GM21825 (cell line): ENCODE results near the gene SLIT1.

Experiments
- ATAC-seq: cut with Tn5 transposase; IDR thresholded peaks from one replicate; pipeline ENCODE4 v1.9.1; 2021; ENCODE audit warnings: mild to moderate bottlenecking, moderate library complexity; ENCODE audit not compliant: unreplicated experiment

The SLIT1 gene

DNA sequence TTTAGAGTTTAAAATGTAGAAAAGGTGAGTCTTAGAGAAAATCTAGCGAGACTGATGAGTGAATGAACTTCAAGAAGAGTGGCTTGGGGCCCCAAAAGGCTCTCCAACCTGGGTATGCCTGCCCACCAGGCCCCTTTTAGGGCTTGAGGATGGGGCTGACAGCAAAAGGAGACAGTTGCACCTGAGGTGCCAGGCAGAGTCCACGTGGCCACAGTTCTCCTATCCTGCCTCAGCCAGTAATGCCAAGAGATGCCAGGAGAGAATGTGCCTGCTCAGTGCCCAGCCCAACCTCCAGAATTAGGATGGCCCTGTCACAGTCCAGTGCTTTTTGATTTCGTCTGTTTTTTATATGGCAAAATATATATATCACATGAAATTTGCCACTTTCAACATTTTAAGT is 156.5 kb downstream of the SLIT1 start:
- no peak for ATAC-seq

DNA sequence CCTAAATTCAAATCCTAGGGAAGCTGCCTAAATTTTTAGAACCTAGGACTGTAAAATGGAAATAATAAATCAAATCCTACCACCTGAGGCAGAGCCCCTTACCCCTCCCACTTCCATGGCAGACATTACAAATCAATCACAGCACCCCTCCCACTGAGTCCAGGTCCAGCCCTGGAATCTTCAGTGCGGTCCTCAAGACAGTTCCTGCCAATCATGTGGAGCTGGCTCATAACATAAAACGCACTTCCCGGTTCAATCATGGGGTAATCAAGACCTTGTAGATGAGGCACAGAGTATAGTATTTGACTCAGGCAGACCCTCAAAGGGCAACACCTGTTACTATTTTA is 157.0 kb downstream of the SLIT1 start:
- no peak for ATAC-seq

DNA sequence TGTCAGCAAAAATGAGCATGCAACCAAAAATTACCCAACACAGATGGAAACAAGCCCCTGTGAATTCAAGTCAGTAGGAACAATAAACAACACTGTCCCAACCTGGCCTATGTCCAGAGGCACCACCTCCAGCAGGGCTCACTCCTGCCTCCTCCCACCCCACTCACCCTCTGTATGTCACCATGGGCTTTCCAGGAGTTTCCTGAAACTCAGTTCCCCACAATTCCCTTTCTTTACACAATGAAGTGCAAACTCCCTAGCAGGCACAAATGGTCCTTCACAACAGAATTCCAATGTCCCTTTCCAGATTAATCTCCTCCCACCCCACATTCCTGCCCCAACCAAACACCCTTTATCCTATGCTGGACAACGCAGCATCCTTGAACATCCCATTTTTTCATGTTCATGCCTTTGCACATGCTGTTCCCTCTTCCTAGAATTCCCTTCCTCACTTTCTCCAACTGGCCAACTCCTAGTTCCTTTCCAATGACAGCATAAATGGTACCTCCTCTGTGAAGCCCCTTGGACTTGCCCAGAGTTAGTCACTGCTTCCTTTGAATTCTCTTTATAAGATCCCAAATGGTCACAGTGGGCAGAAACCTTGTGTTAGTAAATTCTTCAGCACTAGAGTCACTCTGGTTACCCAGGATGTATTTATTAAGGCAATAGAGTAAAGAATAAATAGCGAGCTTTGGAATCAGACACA is 157.5 kb downstream of the SLIT1 start:
- no peak for ATAC-seq

DNA sequence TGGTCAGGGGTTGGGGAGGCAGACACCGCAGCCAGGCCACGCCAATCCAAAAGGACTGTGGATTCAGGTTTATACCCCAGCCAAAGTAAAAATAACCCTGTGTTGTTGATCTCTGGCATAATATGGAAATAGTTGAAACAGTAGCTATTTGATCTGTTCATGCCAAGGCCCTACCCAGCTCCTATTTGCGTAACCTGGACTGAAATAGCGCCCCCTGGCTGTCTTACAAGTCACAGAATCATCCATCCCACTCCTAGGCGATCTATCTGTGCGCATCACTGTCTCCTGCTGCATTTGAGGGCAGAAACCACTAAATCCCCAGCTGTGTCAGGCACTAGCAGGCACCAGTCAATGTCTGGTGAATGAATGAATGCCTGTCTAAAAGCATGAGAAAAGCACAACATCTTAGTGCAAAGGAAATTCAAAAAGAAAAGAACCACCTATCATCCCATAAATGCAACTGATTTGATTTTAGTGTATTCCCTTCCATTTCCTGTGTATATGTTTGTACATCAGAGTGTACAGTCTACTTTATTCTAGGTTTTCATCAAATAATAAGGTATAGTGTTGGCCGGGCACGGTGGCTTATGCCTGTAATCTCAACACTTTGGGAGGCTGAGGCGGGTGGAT is 160.0 kb downstream of the SLIT1 start:
- no peak for ATAC-seq

DNA sequence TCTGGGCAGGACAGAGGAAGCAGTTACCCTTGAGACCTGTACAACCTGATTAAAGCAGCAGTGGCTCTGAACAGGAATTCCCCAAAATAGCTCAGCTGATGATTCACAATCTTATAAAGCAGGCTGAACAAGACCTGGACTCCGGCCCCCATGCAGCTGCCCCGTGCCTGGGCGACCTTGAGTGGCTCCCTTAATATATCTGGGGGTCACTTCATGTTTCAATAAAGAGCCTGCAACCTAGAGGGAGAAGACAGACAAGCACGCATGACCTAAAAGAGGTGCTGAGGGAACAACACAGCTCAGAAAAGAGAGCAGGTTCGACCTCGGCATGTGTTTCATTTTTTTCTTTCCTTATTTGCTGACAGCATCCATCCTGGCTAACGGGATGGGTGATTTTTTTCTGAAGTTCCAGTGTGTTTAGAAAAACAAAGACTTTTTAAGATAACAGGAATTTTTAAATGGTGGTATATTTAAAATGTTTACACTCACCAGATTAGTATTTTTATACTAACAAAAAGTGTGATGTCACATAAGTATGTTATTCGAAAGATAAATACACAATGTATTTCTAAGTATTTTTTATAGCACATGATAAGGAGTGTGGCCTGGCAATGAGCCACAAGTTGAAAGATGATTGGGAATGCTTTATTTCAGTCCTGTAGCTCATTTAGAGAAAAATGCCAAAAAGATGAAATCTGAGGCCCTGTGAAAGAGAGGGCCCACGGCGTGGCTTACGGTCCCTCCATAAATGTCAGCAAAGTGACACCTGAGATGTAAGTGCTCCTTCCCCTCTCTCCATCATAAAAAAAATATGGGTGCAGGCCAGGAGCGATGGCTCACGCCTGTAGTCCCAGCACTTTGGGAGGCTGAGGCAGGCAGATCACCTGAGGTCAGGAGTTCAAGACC is 161.3 kb downstream of the SLIT1 start:
- no peak for ATAC-seq

DNA sequence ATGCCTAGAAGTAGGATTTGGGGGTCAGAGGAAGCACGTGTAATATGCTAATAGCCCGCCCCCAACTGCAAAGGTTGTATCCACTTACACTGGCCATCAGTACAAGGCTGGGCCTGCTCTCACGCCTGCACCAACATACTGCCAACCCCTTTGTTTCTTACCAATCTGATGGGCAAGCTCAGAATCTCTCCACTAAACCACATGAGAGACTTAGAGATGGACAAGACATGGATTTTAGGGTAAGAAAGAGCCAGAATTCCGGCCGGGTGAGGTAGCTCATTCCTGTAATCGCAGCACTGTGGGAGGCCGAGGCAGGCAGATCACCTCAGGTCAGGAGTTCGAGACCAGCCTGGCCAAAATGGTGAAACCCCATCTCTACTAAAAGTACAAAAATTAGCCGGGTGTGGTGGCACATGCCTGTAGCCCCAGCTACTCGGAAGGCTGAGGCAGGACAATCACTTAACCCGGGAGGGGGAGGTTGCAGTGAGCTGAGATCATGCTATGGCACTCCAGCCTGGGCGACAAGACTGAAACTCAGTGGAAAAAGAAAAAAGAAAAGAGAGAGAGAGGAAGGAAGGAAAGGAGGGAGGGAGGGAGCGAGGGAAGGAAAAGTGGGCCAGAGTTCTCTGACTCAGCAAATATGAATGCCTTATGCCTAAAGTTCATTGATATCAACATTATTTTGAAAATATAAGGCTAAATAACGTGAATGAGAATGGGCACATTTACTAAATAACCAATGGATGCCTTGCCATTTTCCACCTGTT is 162.2 kb downstream of the SLIT1 start:
- no peak for ATAC-seq

DNA sequence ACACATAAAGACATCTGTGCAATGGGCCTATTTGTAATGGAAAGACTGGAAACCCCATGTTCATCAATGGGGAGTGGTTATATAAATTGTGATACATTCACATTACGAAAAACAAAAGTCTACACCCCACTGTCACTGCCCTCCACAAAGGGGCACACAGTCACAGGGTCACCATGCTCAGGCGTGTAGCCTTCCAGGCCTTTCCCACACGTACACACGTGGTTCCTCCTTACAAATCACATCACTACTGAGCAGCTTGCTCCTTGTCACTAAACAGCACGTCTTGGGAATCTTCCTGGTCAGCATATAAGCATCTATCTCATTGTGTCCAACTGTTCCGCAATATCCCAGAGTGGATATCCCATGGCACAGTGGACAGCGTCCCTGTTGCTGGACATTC is 163.1 kb downstream of the SLIT1 start:
- no peak for ATAC-seq

DNA sequence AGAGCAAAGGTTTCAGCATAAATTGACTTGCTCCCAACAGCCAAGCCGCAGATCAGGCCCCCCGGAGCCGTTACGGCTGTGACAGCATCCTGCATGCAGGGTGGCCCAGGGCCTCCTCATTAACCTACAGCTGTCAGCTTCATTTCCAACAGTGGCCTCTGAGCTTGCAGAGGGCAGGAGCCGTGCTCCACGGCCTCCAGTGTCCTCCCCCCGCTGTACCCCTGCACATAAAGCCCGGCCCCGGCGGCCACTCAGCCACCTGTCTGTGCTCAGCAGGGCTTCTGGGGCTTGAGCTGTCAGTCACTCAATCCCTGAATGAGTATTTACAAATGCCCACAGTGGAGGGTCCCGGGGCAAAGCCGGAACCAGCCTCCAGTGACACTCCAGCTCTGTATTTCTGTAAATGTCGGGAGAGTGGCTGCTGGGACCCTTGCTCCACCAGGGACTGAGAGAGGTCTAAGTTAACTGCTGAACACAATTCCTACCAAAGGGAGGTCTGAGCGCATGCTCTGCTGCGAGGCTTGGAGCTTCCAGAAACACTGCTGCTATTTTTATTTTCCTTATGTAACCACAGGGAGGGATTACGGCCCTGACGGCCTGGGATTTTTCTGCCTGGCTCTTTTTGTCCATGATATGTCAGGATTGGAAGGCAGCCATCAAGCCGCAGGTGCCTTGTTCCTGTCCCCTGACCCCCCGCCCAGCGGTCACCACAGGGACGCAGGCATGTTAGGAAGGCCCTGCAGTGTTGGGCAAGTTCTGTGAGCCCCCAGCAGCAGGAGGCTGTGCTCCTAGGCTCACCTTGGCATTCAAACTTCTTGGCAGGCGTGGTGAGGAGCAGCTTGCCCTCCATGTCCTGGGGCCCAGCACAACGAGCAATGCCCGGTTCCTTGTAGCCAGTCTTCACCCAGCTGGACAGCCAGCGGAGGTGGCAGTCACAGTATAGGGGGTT is 165.0 kb downstream of the SLIT1 start:
- ATAC-seq: no peak

DNA sequence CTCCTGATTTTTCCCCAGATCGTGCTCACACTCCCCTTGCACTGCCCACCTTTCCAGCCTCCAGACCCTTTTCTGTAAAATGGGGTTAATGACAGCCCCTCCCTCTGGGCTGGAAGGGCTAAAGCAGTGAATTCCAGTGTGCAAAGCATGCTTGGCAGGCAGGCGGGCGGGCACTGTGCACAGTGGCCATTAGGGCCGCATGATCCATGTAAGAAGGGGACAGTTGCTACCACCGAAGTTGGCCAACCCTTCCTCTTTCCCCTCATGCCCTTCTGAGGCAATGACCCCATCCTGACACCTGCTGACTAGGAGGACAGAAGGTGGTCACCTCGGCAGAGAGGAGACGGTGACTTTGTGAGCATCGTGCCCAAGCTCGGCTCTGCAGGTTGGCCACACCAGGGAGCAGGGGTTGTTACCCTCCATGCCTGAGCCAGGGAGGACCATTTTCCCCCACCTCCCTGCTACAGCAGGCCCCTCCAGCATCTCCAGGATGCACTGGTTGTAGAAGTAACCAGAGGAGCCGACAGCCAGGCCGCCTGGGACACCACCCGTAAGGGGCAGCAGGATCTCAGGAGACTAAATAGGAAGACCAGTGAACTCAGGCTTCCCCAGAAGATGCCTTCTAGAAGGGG is 166.4 kb downstream of the SLIT1 start:
- ATAC-seq: no peak

DNA sequence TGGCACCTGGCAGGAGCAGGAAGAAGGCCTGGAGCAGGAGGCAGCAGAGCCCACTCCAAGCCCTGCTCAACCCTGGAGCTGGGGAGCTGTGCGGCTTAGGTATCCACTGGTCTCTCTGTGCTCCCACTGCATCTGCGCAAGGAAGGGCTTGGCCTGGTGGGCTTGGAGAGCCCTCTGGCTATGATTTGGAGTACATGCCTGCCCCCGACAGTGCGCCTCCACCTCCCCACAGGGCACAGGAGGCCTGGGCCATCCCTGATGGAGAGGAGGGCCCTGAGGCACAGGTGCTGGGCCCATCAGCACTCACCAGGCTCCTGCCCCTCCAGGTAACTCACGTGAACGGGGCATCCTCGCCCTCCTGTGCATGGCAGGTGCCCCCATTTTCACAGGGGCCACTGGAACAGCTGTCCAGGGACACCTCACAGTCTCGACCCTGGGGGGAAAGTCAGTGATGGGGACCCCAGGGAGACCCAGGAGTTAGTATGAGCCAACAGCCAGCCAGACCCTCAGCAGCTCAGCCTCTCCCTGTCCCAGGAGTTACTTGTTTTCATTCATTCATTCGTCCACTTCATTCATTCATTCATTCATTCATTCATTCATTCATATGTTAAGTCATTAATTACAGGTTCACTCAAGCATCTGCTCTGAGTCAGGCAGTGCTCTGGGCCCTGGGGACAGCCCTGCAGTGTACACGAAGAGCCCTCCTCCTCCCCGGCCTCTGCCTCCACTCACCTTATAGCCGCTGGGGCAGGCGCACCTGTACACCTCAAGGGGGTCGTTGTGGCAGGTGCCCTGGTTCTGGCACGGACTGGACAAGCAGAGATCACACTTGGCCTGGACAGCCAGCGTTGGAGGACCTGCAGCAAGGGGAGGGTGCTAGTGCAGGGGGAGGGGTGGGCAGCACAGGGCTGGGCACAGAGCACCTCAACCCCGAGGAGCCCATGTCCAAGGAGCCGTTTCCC is 167.2 kb downstream of the SLIT1 start:
- ATAC-seq: no peak

DNA sequence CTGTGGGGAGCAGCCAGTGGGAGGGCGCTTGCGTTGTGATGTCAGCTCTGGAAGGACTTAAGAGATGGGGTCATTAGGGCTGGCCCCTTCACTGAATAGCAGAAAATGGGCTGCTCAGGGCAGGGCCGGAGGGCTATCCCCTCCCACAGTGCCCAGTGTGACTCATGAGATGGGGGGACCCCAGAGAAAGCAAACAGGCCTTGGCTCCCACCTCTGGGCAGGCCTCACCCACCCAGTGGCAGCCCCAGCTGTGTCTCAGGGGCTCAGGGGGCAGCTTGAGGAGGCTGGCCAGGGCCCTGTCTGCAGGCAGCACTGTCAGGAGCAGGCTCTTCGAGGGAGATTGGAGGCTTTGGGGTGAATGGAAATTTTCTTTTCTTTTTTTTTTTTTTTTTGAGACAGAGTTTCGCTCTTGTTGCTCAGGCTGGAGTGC is 168.3 kb downstream of the SLIT1 start:
- ATAC-seq: no peak

DNA sequence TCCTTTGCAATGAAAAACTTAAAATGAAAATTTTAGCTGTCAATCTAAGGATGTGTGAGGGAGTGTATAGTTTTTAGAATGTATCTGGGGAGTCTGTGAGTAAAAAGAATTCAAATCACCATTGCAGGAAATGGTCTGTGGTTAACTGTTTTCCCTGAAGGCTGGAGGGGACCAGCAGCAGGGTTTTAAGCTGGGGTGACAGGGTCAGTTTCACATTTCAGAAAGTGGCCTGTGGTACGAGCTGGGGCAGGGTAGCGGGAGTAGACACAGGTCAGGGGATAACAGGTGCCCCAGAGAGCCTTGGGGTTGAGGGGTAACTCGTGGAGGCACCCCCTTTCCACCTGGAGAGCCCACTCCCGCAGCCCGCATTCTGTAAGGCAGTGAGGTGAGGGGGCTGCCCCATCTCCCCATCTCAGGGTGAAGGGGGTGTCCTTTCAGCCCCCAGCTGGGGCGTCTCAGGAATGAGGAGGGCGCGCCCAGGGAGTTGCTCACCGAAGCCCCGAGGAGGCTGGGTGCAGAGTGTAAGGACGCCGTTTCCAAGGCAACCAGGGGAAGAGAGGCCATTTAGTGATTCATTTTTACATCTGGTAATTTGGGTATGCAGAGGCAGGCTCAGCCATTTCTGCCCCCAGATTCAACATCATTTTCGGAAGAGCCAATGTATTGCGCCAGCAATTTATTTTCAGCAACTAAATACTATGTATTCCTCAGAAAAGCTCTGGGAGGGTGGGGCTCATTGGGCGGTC is 168.9 kb downstream of the SLIT1 start:
- ATAC-seq: peak; percentile 67

DNA sequence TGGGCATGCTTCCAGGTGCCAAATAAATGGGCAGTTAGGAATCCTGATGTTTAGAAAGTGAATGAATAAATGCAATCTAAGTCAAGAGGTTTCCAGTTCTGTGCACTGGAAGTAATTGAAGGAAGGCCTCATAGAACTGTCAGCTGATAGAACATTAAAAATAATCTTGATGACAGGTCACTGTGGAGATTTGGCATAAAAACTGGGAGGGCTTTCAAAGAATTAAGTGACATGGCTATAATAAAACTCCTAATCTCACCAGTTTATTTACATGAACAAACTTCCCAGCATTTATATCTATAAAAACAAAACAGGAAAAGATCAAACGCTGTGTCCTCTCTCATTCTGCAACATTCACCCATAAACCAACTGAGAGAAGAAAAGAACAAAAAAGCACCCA is 170.5 kb downstream of the SLIT1 start:
- no peak for ATAC-seq

DNA sequence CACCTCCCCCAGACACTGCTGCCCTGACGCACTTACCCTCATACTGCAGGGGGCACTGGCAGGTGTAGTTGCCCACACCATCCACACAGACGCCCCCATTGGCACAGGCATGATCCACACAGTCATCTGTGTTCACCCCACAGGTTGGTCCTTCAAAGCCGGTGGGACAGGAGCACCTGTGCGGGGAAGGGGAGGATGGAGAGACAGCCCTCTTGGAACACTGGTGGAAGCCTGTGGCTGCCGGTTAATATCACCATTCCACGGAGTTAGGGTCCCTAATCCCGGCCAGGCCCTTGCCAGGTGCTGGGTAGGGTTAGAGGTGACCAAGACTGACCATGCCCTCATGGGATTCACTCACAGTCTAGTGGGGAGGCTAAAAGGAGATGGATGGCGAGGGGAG is 171.8 kb downstream of the SLIT1 start:
- ATAC-seq: no peak

DNA sequence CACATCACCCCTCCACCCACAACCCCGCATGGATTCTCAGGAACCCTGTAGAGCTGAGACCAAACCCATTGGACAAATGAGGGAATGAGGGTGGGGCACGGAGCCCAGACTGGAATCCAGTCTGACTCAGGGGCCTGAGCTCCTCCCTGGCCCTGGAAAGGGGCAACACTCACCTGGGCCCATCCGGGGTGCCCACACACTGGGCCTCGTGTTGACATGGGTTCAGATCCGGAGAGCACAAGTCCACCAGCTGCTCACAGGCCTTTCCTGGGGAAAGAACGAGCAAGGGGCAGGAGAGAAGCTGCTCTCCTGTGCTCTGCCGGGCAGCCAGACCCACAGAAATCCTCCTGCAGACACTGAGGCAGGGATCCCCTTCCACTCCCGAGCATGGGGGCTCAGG is 172.2 kb downstream of the SLIT1 start:
- no peak for ATAC-seq

DNA sequence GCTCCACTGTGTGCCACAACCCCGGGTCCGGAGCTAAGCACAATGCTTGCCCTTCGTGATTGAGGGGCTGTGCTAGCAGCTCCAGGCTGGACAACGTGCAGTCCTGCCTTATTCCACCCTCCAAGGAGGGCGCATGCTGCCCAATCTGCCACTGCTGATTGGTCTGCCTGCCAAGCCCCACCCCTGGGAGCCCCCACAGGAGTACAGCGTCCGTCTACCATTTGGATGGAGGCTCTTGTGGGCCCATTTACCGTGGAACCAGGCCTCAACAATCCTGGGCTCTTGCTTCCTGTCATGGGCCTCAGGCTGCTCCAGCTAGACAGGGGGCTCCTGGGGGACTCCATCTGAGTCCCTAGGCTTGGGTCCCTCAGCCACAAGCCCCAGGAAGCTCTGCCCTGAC is 173.3 kb downstream of the SLIT1 start:
- no peak for ATAC-seq

DNA sequence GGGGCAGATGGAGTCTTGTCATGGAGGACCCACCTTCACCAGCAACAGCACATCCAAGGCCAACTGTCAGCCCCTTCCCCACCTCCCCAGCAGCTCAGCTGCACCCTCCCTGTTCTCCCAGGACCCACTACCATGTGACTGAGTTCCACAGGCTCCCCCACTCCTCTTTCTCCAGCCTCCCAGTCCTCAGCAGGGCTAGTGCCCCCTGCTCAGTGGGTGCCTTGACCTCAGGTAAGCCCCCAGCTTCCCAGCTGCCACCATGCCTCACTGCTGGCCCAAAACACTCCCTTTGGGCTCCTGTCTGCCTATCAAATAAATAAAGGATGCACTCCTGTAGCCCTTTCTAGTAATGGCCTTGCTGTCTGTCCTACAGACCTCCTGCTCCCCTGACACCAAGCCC is 174.4 kb downstream of the SLIT1 start:
- ATAC-seq: no peak

DNA sequence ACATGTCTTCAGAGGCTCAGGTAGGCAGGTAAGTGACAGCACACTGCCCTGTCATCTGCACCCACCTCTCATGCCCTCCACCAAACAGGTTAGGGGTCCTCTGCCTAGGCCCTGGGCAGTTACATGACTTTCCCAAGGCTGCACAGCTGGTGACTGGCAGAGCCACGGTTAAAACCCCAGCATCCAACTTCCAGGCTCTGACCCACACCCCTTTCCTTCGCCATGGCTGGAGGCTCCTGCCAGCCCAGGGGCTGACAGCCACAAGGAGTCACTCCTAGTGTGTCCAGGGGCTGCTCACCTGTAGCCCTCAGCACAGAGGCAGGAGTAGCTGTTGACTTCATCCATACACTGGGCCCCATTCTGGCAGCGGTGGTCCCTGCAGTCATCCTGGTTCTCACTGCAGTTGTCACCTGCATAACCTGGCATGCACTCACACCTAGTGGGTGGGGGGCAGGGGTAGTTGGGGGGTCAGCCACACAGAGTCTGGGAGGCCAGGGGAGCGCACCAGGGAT is 175.0 kb downstream of the SLIT1 start:
- ATAC-seq: no peak
